ENCODE results near the gene XPNPEP3.

The XPNPEP3 gene

DNA sequence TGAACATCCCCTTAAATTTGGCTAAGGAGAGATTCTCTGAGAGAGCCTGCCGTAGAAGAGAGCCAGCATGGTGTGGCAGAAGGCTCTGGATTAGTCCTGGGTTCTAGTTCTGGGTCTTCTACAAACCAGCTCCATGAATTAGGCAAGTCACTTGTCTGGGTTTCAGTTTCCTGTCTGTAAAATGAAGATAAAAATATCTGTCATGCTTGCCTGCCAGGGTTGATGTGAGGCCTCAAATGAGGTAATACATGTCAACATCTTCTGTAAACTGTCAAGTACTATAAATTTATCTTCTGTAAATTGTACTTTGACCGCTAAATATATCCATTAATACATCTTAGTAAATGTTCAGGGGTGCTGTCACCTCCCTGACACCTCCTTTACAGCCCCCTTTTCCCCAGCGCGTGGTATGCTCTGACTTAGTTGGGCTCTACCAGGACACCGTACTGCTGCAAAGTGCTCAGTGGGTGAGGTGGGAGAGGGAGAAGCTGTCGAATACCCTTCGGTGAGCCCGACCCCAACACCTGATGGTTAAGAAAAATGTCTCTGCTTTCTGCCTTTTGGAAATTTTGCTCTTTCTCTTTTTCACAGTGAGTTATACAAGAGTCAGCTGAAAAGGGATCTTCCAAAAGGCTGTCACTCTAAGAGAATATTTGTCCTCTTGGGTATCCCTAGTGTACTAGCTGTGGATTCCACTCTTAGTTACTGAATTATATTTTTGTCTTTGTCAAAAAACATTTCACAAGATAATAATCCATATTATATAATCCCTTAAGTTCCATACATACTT lies 109.2 kb downstream of the XPNPEP3 start:
- no CpG with 5 or more reads among the region's 8 CpGs for WGBS (ENCODE audit: insufficient coverage, insufficient read length)
- no peak for DNase-seq (ENCODE audit: low read depth, low spot score)
- H3K4me3 ChIP-seq (ENCODE audit: low read length), result no peak overlapping the region
- H3K4me1 ChIP-seq (ENCODE audit: control insufficient read depth, insufficient read depth, low read length), result no peaks in the 10 kb centered on the region
- H3K36me3 ChIP-seq (ENCODE audit: control insufficient read depth, insufficient read depth, low read length), result peaks cover 15% of the 10 kb centered on the region; the same call in 1 of the 2 replicates
- no peak overlapping the region for H3K27ac ChIP-seq (ENCODE audit: low read length)
- no peaks in the 10 kb centered on the region for H3K9me3 ChIP-seq (ENCODE audit: control insufficient read depth, insufficient read depth, low read length)
- no peaks in the 10 kb centered on the region; the same call in 1 of the 2 replicates for H3K27me3 ChIP-seq (ENCODE audit: control insufficient read depth, insufficient read depth, low read length)

DNA sequence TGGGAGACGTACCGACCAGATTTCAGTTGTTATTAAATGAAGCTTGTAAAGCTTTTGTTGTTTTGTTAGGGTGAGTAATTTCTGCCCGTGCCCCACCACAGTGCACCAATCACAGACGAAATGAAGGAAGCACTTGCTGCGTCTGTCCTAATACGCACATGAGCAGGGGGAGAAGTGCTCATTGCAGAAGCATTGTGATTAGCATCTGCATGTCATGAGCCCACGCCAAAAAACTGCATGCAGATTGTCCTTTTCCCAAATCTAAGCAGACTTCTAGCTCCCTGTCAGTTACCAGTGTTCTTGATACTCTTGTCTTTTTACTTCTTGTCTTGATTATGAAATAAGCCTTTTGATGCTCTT lies 109.8 kb downstream of the XPNPEP3 start:
- Histone ChIP-seq H3K27me3 (ENCODE audit: control insufficient read depth, insufficient read depth, low read length) (no peaks in the 10 kb centered on the region; the same call in 1 of the 2 replicates), H3K4me3 (ENCODE audit: low read length) (no peak overlapping the region), H3K27ac (ENCODE audit: low read length) (no peak overlapping the region), H3K36me3 (ENCODE audit: control insufficient read depth, insufficient read depth, low read length) (peaks cover 15% of the 10 kb centered on the region; the same call in 1 of the 2 replicates), H3K4me1 (ENCODE audit: control insufficient read depth, insufficient read depth, low read length) (no peaks in the 10 kb centered on the region), H3K9me3 (ENCODE audit: control insufficient read depth, insufficient read depth, low read length) (no peaks in the 10 kb centered on the region)
- WGBS (ENCODE audit: insufficient coverage, insufficient read length), result no CpG with 5 or more reads among the region's 7 CpGs
- no peak for DNase-seq (ENCODE audit: low read depth, low spot score)

DNA sequence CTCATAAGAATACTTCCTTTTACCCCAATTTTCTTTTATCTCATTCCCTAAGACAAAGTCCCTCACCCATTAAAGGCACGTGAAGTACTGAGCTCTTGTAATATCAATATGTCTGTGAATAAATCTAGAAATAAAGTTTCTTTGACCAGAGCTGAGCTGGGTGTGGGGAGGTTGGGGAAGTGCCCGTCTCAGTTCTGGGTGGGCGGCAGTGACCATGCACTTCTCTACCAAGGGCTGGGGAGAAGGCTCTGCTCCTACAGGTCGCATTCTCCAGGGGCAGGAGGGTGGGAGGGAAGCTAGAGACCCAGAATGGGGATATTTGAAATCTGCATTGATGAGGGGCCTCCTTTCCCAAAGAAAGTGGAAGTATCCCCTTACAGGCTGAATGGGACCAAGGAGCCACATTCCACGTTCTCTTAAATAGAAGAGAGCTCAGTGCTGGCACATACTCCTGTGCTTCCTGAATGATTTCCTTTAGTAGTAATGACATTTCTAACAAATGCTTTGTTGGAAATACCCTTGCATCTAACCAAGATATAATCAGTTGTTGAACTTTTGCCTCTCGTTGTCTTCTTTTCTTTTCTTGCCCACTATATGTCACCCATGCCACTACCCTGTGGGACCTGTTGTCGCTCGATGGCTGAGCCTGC lies 110.3 kb downstream of the XPNPEP3 start:
- H3K4me3 ChIP-seq (ENCODE audit: low read length), result no peak overlapping the region
- H3K36me3 ChIP-seq (ENCODE audit: control insufficient read depth, insufficient read depth, low read length), result peaks cover 15% of the 10 kb centered on the region; the same call in 1 of the 2 replicates
- no peaks in the 10 kb centered on the region for H3K9me3 ChIP-seq (ENCODE audit: control insufficient read depth, insufficient read depth, low read length)
- WGBS (ENCODE audit: insufficient coverage, insufficient read length), result no CpG with 5 or more reads among the region's 8 CpGs
- no peak overlapping the region for H3K27ac ChIP-seq (ENCODE audit: low read length)
- no peaks in the 10 kb centered on the region for H3K4me1 ChIP-seq (ENCODE audit: control insufficient read depth, insufficient read depth, low read length)
- H3K27me3 ChIP-seq (ENCODE audit: control insufficient read depth, insufficient read depth, low read length), result no peaks in the 10 kb centered on the region; the same call in 1 of the 2 replicates
- no peak for DNase-seq (ENCODE audit: low read depth, low spot score)

DNA sequence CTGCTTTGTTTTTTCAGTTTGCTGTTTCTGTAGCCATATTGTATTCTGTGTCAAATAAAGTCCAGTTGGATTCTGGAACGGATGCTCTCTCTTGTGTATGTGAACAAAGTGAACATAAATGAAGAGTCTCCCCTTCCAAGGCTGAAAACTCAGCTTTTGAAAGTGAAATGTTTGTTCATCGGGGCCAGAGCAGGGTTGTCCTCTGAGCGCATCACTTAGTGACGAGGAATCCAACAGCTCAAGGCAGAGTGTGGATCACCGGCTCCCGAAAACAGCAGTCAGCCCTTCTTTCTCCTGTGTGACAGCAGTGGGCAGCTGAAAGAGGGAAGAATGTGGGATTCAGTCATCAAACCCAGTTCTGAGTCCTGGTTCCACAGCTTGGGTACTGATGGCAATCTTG lies 115.6 kb downstream of the XPNPEP3 start:
- no peaks in the 10 kb centered on the region for H3K4me1 ChIP-seq (ENCODE audit: control insufficient read depth, insufficient read depth, low read length)
- H3K27ac ChIP-seq (ENCODE audit: low read length), result no peak overlapping the region
- no CpG with 5 or more reads among the region's 6 CpGs for WGBS (ENCODE audit: insufficient coverage, insufficient read length)
- no peaks in the 10 kb centered on the region for H3K9me3 ChIP-seq (ENCODE audit: control insufficient read depth, insufficient read depth, low read length)
- H3K27me3 ChIP-seq (ENCODE audit: control insufficient read depth, insufficient read depth, low read length), result no peaks in the 10 kb centered on the region
- H3K36me3 ChIP-seq (ENCODE audit: control insufficient read depth, insufficient read depth, low read length), result peaks cover 5% of the 10 kb centered on the region; the same call in 1 of the 2 replicates
- H3K4me3 ChIP-seq (ENCODE audit: low read length), result no peak overlapping the region
- no peak for DNase-seq (ENCODE audit: low read depth, low spot score)

- WGBS (ENCODE audit: insufficient coverage, insufficient read length), result no CpG with 5 or more reads among the region's 13 CpGs
These were observed 116.2 kb downstream of the XPNPEP3 start for GRCh38 chr22:40973144-40973543.

DNA sequence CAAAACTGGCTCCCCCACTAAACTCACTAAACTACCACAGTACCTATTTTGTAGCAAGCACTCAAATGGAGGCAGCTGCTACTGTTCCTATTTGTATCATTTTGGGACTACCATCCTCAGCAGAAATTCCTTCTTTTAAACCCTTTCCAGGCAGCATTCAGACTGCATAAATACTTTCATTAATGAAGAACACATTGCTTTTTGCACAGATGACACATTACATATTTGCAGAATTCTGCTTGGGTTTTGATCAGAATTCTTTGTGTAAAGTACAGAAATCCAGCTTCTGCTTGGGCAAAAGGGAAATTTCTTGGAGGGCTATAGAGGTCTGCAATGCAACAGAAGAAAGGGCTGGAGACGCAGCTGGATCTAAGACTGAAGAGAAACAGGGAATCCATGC lies 118.4 kb downstream of the XPNPEP3 start:
- Histone ChIP-seq H3K36me3 (ENCODE audit: control insufficient read depth, insufficient read depth, low read length) (peaks cover 3% of the 10 kb centered on the region; the same call in 1 of the 2 replicates), H3K27me3 (ENCODE audit: control insufficient read depth, insufficient read depth, low read length) (no peaks in the 10 kb centered on the region), H3K9me3 (ENCODE audit: control insufficient read depth, insufficient read depth, low read length) (no peaks in the 10 kb centered on the region), H3K4me1 (ENCODE audit: control insufficient read depth, insufficient read depth, low read length) (no peaks in the 10 kb centered on the region), H3K4me3 (ENCODE audit: low read length) (no peak overlapping the region), H3K27ac (ENCODE audit: low read length) (no peak overlapping the region)
- DNase-seq (ENCODE audit: low read depth, low spot score), result no peak
- no CpG with 5 or more reads among the region's 1 CpG for WGBS (ENCODE audit: insufficient coverage, insufficient read length)

More at GRCh38 chr22:40973144-40973543, 116.2 kb downstream of the XPNPEP3 start:
- no peaks in the 10 kb centered on the region for H3K27me3 ChIP-seq (ENCODE audit: control insufficient read depth, insufficient read depth, low read length)
- no peaks in the 10 kb centered on the region for H3K4me1 ChIP-seq (ENCODE audit: control insufficient read depth, insufficient read depth, low read length)
- no peaks in the 10 kb centered on the region for H3K9me3 ChIP-seq (ENCODE audit: control insufficient read depth, insufficient read depth, low read length)
- no peak overlapping the region for H3K4me3 ChIP-seq (ENCODE audit: low read length)
- DNase-seq (ENCODE audit: low read depth, low spot score), result no peak
- no peak overlapping the region for H3K27ac ChIP-seq (ENCODE audit: low read length)
- peaks cover 5% of the 10 kb centered on the region; the same call in 1 of the 2 replicates for H3K36me3 ChIP-seq (ENCODE audit: control insufficient read depth, insufficient read depth, low read length)

DNA sequence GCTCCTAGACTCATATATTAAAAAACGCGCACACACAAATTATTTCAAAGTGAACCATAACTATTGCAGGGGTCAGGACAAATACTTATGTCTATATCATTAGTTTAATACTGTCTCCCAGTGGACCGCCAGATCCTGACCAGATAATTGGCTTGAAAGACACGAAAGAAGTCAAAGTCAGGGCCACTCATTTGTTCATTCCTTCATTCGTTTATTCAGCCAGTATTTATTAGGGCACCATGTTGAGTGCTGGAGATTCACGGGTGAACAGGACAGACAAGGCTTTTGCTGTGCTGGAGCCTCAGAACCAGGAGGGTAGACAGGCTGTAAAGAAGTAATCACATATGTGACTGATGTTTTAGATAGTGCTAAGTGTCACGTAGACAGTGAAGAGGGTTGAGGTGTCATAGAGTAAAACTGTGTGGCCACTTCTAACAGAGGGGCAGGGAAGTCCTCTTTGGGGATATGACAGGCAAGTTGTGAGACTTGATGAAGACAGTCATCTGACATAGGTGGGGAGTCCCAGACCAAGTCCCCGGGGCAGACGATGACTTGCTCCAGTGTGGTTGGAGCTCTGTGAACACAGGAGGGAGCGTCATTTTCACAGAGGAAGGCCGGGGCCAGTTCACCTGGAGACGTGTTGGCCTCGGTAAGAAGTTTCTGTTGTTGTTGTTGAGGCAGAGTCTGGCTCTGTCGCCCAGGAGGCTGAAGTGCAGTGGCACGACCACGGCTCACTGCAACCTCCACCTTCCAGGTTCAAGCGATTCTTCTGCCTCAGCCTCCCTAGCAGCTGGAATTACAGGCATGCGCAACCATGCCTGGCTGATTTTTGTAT lies 120.1 kb downstream of the XPNPEP3 start:
- H3K27me3 ChIP-seq (ENCODE audit: control insufficient read depth, insufficient read depth, low read length), result no peaks in the 10 kb centered on the region
- H3K27ac ChIP-seq (ENCODE audit: low read length), result no peak overlapping the region
- peaks cover under 1% of the 10 kb centered on the region; the same call in 1 of the 2 replicates for H3K36me3 ChIP-seq (ENCODE audit: control insufficient read depth, insufficient read depth, low read length)
- H3K4me1 ChIP-seq (ENCODE audit: control insufficient read depth, insufficient read depth, low read length), result no peaks in the 10 kb centered on the region
- no peaks in the 10 kb centered on the region for H3K9me3 ChIP-seq (ENCODE audit: control insufficient read depth, insufficient read depth, low read length)
- no peak for DNase-seq (ENCODE audit: low read depth, low spot score)
- no CpG with 5 or more reads among the region's 18 CpGs for WGBS (ENCODE audit: insufficient coverage, insufficient read length)
- H3K4me3 ChIP-seq (ENCODE audit: low read length), result no peak overlapping the region

DNA sequence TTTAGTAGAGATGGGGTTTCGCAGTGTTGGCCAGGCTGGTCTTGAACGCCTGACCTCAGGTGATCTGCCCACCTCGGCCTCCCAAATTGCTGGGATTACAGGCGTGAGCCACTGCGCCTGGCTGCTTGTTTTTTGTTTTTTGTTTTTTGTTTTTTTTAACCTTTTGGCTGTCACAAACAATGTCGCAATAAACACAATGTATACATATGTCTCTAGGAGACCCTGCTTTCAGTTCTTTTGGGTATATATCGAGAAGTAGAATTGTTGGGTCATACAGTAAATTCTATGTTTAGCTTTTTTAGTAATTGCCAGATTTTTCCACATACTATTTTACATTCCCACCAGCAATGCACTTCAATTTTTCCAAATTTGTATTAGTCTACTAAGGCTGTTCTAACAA lies 122.2 kb downstream of the XPNPEP3 start:
- Histone ChIP-seq H3K36me3 (ENCODE audit: control insufficient read depth, insufficient read depth, low read length) (no peaks in the 10 kb centered on the region), H3K4me1 (ENCODE audit: control insufficient read depth, insufficient read depth, low read length) (no peaks in the 10 kb centered on the region), H3K27me3 (ENCODE audit: control insufficient read depth, insufficient read depth, low read length) (no peaks in the 10 kb centered on the region), H3K4me3 (ENCODE audit: low read length) (no peak overlapping the region), H3K27ac (ENCODE audit: low read length) (no peak overlapping the region), H3K9me3 (ENCODE audit: control insufficient read depth, insufficient read depth, low read length) (no peaks in the 10 kb centered on the region)
- DNase-seq (ENCODE audit: low read depth, low spot score), result no peak
- no CpG with 5 or more reads among the region's 7 CpGs for WGBS (ENCODE audit: insufficient coverage, insufficient read length)

GRCh38 chr22:40979871-40980270 lies 122.9 kb downstream of the XPNPEP3 start:
- H3K36me3 ChIP-seq (ENCODE audit: control insufficient read depth, insufficient read depth, low read length), result no peaks in the 10 kb centered on the region
- WGBS (ENCODE audit: insufficient coverage, insufficient read length), result no CpG with 5 or more reads among the region's 8 CpGs
- H3K27me3 ChIP-seq (ENCODE audit: control insufficient read depth, insufficient read depth, low read length), result no peaks in the 10 kb centered on the region
- H3K27ac ChIP-seq (ENCODE audit: low read length), result no peak overlapping the region
- H3K4me3 ChIP-seq (ENCODE audit: low read length), result no peak overlapping the region
- DNase-seq (ENCODE audit: low read depth, low spot score), result no peak
- no peaks in the 10 kb centered on the region for H3K9me3 ChIP-seq (ENCODE audit: control insufficient read depth, insufficient read depth, low read length)
- no peaks in the 10 kb centered on the region for H3K4me1 ChIP-seq (ENCODE audit: control insufficient read depth, insufficient read depth, low read length)

All from iPS DF 6.9 (cell line).